HG02642 (cell line): ENCODE results near the gene YPEL5.

Experiments
- ATAC-seq: cut with Tn5 transposase; IDR thresholded peaks from one replicate; pipeline ENCODE4 v1.9.1; 2021; ENCODE audit warnings: mild to moderate bottlenecking; ENCODE audit not compliant: unreplicated experiment, poor library complexity

Gene YPEL5

DNA sequence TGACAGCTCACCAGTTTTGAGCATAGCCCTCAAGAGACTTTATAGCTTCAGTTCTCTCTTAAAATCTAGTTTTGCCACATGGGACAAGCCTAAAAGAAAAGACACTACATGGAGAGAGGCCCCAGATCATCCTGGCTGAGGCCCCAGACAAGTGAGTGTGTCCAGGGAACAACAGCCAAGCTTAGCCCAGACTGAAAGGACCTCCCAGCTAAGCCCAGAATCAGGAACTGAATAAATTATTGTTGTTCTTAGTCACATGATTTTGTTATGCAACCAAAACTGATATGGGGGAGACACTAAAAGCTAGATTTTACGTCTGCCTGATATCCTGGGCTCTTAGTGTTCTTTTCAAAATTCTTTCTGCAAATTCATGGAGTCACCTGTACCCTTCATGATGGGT lies 55.2 kb downstream of the YPEL5 start:
- ATAC-seq, result no peak

GRCh38 chr2:30203156-30203555 lies 56.3 kb downstream of the YPEL5 start:
- no peak for ATAC-seq

- no peak for ATAC-seq
These were observed 57.5 kb downstream of the YPEL5 start for GRCh38 chr2:30204281-30204680.

- ATAC-seq, result no peak
These were observed 58.6 kb downstream of the YPEL5 start for GRCh38 chr2:30205456-30205855.

DNA sequence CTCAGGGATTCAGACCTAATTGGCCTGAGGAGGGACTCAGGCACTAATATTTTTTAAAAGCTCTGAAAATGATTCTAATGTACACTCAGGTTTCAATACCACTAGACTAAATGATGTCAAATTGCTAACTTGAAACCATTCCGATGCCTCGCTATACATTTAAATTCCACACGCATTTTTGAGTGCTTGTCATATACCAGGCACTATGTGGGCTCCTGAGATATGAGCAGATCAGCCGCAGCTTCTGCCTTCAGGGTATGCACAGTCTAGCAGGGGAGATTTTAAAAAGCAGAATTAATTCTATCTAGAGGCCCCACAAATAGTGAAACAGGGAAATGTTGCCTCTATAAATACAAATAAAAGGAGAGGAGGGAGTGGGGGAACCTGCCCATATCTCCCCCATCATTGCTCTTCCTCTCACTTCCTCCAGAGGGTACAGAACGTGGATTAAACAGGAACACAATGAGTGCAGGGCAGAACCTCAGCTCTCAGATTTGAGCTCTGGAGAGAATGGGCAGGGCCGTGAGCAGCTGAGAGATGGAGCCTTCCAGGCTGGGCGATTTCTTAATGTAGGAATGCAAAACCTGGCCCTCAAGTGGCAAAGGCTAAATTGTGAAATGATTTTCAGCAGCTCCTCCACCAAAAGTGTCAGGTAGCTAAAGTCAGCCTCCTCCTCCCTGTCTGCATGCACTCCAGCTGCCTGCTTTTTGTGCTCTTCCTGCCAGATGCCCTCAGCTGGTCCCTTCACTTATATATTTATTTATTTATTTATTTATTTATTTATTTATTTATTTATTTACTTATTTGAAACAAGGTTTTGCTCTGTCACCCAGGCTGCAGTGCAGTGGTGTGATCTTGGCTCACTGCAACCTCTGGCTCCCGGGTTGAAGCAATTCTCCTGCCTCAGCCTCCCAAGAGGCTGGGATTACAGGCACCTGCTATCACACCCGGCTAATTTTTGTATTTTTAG lies 59.9 kb downstream of the YPEL5 start:
- ATAC-seq, result no peak

DNA sequence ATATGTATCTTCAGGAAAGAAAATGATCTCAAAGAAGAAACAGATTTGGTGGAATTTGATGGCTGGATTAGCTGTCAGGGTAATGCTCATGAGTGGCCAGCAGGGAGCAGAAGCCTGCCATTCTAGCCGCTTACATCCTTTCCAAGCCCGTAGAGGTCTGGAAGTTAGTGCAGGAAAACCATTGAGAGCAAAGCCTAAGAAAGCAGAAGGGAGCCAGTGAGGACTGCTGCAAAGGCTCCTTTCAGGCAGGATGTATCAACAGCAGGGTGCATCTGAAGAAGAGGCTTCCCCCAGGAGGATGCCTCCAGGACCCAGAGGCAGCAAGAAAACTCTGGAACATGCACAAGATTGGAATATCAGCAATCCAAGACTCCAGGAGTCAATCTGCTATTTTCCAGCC lies 61.6 kb downstream of the YPEL5 start:
- ATAC-seq, result no peak

DNA sequence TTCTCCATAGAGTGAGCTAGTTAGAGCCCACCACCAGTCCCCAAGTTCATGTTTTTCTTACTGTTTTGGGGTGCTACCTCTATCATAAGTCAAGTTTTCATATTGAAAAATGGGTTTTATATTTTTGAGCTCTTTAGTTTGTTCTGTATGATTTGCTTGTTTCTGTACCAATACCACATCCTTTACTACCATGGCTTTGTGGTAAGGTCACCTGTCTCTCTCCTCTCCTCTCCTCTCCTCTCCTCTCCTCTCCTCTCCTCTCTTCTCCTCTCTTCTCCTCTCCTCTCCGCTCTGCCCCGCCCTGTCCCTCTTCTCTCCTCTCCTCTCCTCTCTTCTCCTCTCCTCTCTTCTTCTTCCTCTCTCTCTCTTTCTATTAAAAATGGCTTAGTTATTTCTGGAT lies 62.4 kb downstream of the YPEL5 start:
- ATAC-seq, result no peak
